ENCODE results near the gene PFKFB3. TPM values are rescaled to one million over a fixed set of nuclear protein-coding genes. Genes with fewer than 3 reads are reported as not detected.

The PFKFB3 gene
- total RNA-seq, 2 donors from 2014 or later, result 31.2 to 34.5 TPM

GRCh38 chr10:6199131-6199733, 3.5 kb upstream of the PFKFB3 start:
- H3K27ac ChIP-seq (ENCODE audit: low read depth, low read length), result no peak overlapping the region
- H3K4me1 ChIP-seq (ENCODE audit: control insufficient read depth, insufficient read depth, low read length), result peaks cover 20% of the 10 kb centered on the region
- peaks cover 15% of the 10 kb centered on the region for H3K27me3 ChIP-seq (ENCODE audit: control insufficient read depth, insufficient read depth, low read length, poor library complexity, severe bottlenecking)
- H3K9ac ChIP-seq (ENCODE audit: extremely low read depth, low read length, poor library complexity, severe bottlenecking), result no peak overlapping the region
- H3K27ac Mint-ChIP-seq, result no peak overlapping the region
- H3K4me3 ChIP-seq (ENCODE audit: low read length), result no peak overlapping the region
- no peak overlapping the region for H3K4me3 Mint-ChIP-seq
- no peaks in the 10 kb centered on the region for H3K9me3 Mint-ChIP-seq
- DNase-seq, result no peak
- peaks cover 22% of the 10 kb centered on the region for H3K4me1 Mint-ChIP-seq
- WGBS, 2 experiments (ENCODE audit: insufficient coverage in 1 of 2, insufficient read length in 1 of 2), result 85 to 88% methylated on average over 4 to 5 of the region's 6 CpGs
- H3K36me3 ChIP-seq (ENCODE audit: control insufficient read depth, insufficient read depth, low read length), result no peaks in the 10 kb centered on the region
- no peaks in the 10 kb centered on the region for H3K9me3 ChIP-seq (ENCODE audit: control insufficient read depth, low read length)
- TF ChIP-seq CTCF (conservative IDR thresholded peaks at IDR 0.05), result no peak
- no peaks in the 10 kb centered on the region for H3K36me3 Mint-ChIP-seq (ENCODE audit: low read depth)
- peaks cover 49% of the 10 kb centered on the region for H3K27me3 Mint-ChIP-seq (ENCODE audit: insufficient read depth)

GRCh38 chr10:6200440-6200733, 2.3 kb upstream of the PFKFB3 start:
- Mint-ChIP-seq H3K9me3 (no peaks in the 10 kb centered on the region), H3K4me1 (peaks cover 29% of the 10 kb centered on the region), H3K27ac (no peak overlapping the region), H3K27me3 (ENCODE audit: insufficient read depth) (peaks cover 57% of the 10 kb centered on the region), H3K4me3 (peak overlapping the region; percentile 82), H3K36me3 (ENCODE audit: low read depth) (peaks cover 2% of the 10 kb centered on the region)
- Histone ChIP-seq H3K4me1 (ENCODE audit: control insufficient read depth, insufficient read depth, low read length) (peaks cover 23% of the 10 kb centered on the region), H3K9me3 (ENCODE audit: control insufficient read depth, low read length) (no peaks in the 10 kb centered on the region), H3K9ac (ENCODE audit: extremely low read depth, low read length, poor library complexity, severe bottlenecking) (no peak overlapping the region), H3K4me3 (ENCODE audit: low read length) (no peak overlapping the region), H3K27me3 (ENCODE audit: control insufficient read depth, insufficient read depth, low read length, poor library complexity, severe bottlenecking) (peaks cover 15% of the 10 kb centered on the region), H3K27ac (ENCODE audit: low read depth, low read length) (no peak overlapping the region), H3K36me3 (ENCODE audit: control insufficient read depth, insufficient read depth, low read length) (no peaks in the 10 kb centered on the region)
- 67 to 74% methylated on average over 1 of the region's 6 CpGs for WGBS, 2 experiments (ENCODE audit: insufficient coverage in 1 of 2, insufficient read length in 1 of 2)
- TF ChIP-seq CTCF (conservative IDR thresholded peaks at IDR 0.05), result no peak
- DNase-seq, result no peak

- Mint-ChIP-seq H3K27ac (no peak overlapping the region), H3K27me3 (ENCODE audit: insufficient read depth) (peaks cover 57% of the 10 kb centered on the region), H3K4me3 (peak overlapping the region; percentile 82), H3K36me3 (ENCODE audit: low read depth) (peaks cover 2% of the 10 kb centered on the region), H3K4me1 (peaks cover 29% of the 10 kb centered on the region), H3K9me3 (no peaks in the 10 kb centered on the region)
- H3K36me3 ChIP-seq (ENCODE audit: control insufficient read depth, insufficient read depth, low read length), result no peaks in the 10 kb centered on the region
- peak; percentile 69 for DNase-seq
- peaks cover 15% of the 10 kb centered on the region for H3K27me3 ChIP-seq (ENCODE audit: control insufficient read depth, insufficient read depth, low read length, poor library complexity, severe bottlenecking)
- peaks cover 23% of the 10 kb centered on the region for H3K4me1 ChIP-seq (ENCODE audit: control insufficient read depth, insufficient read depth, low read length)
- no peak overlapping the region for H3K9ac ChIP-seq (ENCODE audit: extremely low read depth, low read length, poor library complexity, severe bottlenecking)
- peak overlapping the region; percentile 73 for H3K4me3 ChIP-seq (ENCODE audit: low read length)
- no peaks in the 10 kb centered on the region for H3K9me3 ChIP-seq (ENCODE audit: control insufficient read depth, low read length)
- H3K27ac ChIP-seq (ENCODE audit: low read depth, low read length), result no peak overlapping the region
- WGBS, 2 experiments (ENCODE audit: insufficient coverage in 1 of 2, insufficient read length in 1 of 2), result 4 to 5% methylated on average over 28 to 59 of the region's 59 CpGs
- no peak for TF ChIP-seq CTCF (conservative IDR thresholded peaks at IDR 0.05)
Measured at GRCh38 chr10:6200734-6201515, 1.8 kb upstream of the PFKFB3 start.
